NCI-H1092 treated with DMSO at 0.1 percent for 48 hours (cell line): Measurements from ENCODE around the gene DYSF.
"Not testable (repeated sequence)": the region's sequence is repeated elsewhere in the genome, so short reads cannot be mapped to it uniquely, and the experiment has no call there.

ENCODE experiments used
- DNase-seq: peaks from one replicate; lab custom pipeline; 2025; lab: John Stamatoyannopoulos, UW

The DYSF gene

GRCh38 chr2:71472019-71472418, 18.7 kb downstream of the DYSF start:
- DNase-seq: no peak

- no peak for DNase-seq
Observed at GRCh38 chr2:71473346-71474031, 20.1 kb downstream of the DYSF start.

DNA sequence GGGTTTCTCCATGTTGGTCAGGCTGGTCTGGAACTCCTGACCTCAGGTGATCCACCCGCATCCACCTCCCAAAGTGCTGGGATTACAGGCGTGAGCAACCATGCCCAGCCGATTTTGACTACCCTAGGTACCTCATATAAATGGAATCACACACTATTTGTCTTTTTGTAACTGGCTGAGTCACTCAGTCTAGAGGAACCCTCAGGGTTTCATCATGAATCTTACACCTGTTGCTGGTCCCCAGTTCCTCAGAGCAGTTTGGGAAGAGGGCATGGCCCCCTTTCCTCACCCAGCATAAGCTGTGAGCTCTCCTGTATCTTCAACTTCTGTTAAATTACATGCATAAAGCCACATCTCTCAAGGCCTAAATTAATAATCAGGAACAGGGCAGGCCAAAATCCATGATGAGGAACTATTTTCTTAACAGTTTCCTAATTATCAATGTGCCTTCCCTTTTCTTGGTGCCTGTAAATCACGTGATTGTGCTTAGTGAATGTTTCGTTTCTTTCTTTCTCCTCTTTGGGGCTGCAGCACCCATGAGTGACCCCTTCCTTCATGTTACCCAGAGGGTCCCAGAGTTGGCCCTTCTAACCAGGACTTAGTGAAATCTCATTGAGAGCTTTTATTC, 20.9 kb downstream of the DYSF start:
- DNase-seq: no peak

GRCh38 chr2:71474744-71475397, 21.5 kb downstream of the DYSF start:
- DNase-seq: no peak

- DNase-seq: no peak
Observed at GRCh38 chr2:71476495-71476894, 23.1 kb downstream of the DYSF start.

DNA sequence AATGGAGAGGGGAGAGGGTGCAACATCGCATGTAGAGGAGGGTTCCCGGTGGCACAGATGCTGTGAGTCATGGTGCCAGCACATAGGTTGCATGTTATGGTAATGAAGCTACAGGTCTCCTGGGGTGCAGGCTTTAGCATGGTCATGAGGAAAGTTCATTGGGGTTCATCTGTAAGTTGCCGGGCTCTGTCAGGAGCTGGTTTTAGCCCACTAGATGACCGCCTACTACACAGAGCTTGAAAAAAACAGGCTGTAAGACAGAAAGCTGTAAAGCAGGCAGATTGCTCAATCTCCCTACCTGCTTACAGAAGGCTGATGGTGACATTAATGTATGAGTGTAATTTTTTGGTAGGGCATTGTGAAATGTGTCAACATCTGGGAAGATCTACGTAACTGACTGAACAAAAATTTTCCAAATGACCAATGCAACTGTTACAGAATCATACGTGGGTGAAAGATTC, 23.9 kb downstream of the DYSF start:
- no peak for DNase-seq

GRCh38 chr2:71478806-71479205, 25.4 kb downstream of the DYSF start:
- DNase-seq: no peak

DNA sequence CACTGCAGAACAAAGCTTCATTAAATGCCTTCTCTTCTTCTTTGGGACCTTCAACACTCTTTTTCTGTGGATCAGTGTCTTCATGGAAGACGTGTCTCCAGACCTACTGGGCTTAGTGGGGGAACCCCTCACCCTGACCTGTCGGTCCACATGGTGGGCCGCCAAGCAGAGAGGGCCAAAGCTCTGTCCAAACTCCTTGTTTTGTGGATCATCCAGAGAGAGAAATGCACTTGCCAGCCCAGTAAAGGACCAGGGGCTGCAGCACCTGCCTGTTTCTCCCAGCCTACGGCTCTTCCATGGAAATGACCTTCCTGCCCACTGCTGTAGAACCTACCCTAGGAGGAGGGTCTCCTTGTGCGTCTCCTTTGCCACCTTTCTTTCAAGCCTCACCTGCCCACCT, 25.9 kb downstream of the DYSF start:
- DNase-seq: no peak

DNA sequence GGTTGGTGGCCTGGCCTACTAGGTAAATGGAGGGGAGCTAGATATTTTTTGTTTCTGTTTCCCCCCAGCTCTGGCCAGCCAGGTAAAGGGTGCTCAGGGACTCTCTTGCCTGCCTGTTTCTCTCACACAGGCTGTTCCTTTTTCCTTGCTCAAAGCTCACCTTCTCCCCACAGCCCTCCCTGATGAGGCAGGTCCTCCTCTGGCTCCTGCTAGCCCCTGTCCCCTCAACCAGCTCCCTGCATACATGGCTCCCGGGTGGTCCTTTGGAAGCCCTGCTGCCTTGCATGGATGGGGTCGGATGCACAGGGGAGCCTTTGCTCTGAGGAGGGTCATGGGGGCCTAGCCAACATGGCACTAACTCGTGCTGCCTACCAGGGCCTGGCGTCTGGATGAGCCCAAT, 27.8 kb downstream of the DYSF start:
- DNase-seq: no peak

DNA sequence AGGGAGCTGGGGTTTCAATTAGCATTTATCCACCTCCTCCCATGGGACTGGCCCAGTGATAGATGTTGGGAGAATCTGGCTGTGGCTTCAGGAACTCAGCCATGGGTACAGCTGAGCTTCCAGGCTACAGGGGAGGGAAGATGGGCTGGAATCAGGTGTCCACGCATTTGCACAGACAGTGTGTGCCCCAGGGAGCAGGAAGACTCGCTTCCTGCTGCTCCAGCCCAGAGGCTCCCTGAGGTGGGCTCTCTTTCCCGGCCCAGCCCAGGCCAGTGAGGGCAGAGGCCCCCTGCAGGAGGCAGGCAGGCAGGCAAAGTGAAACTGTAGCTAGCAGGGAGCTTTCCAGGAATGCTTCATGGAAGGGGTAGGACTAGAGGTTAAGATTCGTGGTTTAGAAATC, 28.7 kb downstream of the DYSF start:
- no peak for DNase-seq

DNA sequence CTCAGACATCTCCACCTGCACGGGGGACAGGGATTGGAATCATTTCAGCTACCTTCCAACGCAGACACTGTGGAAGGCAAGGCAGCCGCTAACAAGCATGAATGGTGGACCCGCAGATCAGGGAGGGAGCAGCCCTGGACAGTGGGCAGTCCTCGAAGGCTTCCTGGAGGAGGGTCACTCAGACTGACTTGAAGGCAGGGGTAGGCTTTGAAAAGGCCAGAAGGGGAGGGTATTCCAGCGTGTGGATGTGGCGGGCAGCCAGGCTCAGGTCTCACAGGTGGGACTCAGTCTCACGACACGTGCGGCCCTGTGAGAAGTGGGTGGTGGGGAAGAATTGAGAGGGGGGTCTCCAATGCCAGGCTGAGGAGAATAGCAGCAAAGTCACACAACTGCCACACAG, 29.9 kb downstream of the DYSF start:
- no peak for DNase-seq

DNA sequence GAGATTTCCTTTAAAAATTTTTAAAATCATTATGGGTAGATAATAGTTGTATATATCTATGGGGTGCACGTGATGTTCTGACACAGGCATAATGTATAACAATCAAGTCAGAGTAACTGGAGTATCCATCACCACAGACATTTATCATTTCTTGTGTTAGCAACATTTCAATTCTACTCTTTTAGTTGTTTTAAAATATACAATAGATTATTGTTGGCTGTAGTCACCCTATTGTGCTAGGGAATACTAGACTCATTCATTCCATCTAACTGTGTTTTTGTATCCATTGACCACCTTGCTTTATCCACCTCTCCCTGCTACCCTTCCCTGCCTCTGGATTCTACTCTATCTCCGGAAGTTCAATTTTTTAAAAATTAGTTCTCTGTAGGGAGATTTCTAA, 31.0 kb downstream of the DYSF start:
- DNase-seq: no peak

DNA sequence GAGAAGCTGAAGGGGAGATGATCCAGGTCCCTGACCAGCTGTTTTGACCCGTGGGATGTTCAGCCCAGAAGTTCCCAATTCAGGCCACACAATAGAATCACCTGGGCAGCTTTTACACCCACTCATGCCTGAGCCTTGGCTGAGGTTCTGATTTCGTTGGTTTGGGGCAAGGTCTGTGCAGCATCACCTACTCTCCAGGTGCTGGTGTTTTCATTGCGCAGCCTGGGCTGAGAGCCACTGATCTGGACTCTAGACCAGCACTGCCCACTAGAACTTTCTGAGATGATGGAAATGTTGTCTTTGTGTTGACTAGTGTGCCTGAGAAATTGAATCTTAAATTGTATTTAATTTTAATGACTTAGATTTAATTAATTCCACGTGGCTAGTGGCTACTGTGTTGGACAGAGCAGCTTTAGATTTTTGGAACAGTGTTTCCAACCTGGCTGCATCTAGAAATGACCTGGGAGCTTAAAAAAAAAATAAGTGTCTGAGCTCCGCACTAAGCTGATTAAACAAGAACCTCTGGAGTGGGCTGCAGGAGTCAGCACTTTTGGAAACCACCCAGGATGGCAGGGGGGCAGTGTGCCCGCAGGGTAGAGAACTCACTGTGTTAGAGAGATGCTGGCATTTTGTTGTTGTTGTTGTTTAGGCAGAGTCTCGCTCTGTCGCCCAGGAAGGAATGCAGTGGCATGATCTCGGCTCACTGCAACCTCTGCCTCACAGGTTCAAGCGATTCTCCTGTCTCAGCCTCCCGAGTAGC, 33.7 kb downstream of the DYSF start:
- DNase-seq: no peak

DNA sequence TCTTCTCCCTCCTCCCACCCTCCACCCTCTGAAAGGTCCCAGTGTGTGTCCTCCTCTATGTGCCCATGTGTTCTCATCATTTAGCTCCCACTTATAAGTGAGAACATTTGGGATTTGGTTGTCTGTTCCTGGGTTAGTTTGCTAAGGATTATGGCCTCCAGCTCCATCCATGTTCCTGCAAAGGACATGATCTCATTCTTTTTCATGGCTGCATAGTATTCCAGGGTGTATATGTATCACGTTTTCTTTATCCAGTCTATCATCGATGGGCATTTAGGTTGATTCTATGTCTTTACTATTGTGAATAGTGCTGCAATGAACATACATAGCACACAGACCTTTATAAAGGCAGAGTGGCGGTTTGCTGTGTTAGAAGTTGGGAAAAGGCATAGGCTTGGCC, 38.2 kb downstream of the DYSF start:
- DNase-seq: not testable (repeated sequence)

- DNase-seq: no peak
Observed at GRCh38 chr2:71492112-71492511, 38.8 kb downstream of the DYSF start.

DNA sequence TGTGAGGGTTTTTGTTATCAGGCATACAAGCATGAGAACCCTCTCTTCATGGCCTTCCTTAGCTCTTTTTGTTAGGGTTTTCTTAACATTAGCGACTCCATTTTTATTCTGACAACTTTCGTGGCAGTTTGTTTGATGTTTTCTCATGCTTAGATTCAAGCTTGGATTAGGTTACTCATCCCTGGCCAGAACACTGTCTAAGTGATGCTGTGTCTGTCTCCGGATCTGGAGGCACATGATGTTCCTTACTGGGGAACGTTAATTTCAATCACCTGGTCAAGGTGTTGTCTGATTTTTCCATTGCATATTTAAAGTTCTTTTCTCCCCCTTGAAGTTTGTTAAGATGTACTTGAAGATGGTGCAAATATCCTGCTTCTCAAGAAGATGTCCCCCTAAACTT, 40.7 kb downstream of the DYSF start:
- no peak for DNase-seq

- no peak for DNase-seq
Observed at GRCh38 chr2:71494523-71495155, 41.3 kb downstream of the DYSF start.

- no peak for DNase-seq
Observed at GRCh38 chr2:71496156-71496770, 42.9 kb downstream of the DYSF start.

DNA sequence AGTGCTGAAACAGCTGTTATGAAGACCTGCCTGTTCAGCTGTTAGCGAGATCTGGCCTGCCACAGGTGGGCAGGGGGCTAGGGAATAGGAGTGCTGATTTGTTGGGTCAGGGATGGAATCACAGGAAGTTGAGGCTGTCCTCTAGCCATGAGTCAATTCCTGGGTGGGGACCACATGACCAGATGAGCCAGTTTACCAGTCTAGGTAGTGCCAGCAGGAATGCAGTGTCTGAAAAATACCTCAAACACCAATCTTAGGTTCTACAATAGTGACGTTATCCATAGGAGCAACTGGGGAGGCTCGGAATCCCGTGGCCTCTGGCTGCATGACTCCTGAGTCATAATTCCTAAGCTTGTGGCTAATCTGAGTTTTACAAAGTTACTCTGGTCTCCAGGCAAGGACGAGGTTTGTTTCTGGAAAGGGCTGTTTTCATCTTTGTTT, 44.9 kb downstream of the DYSF start:
- no peak for DNase-seq

GRCh38 chr2:71499691-71500090, 46.3 kb downstream of the DYSF start:
- no peak for DNase-seq

DNA sequence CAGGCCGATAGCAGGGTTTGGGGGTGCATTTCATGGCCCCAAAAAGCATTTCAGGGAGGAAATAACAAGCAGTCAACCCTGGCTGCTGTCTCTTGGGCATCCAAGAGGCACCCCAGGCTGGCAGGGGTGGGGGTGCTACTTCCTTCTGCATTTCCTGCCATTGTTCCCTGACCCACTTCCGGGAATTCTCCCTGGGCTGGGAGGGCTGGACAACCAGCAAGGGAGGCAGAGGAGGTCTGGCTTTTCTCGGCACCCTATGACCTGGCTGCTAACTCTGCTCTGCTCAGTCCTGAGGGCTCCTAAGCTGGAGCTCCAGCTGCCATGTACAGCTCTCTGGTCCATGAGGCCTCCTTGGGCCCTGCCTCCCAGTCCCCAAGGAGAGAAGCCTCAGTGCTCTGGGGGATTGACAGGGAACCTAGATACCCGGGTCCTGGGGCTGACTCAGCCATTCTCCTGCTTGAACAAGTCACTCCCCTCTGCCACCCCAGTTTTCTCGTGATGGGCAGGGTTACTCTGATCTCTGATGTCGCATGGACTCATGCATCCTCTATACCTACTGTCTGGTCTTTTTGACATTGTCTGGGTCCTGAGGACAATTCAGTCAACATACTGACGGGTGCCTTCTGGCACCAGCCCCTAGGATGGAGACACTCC, 47.2 kb downstream of the DYSF start:
- no peak for DNase-seq
